Measurements from ENCODE around the gene TSPOAP1. TPM values are rescaled to one million over a fixed set of nuclear protein-coding genes. Genes with fewer than 3 reads are reported as not detected.

The TSPOAP1 gene
- polyA plus RNA-seq, 1 of the 3 experiments (the other 2 are of a cell fraction), result 0.79 TPM

DNA sequence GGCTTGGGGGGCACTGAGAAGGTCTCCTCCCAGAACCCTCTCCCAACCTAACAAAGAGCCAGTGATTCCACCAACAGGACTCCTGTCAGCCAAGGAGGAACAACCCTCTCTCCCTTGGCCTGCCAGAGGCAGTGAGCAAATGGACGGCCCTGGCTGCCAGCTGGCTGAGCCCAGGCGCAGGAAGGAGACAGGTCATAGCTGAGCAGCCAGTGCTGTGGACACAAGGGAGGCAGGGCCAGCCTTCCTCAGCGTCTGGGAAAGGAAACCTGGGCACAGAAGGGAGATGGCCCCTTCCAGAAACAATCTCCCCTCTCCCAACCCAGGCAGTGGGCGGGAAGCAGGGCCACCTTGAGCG is 50.0 kb downstream of the TSPOAP1 start:
- Histone ChIP-seq H3K9me2 (no peaks in the 10 kb centered on the region), H2AFZ (ENCODE audit: low read depth) (no peak overlapping the region), H3K4me2 (no peak overlapping the region), H3K27me3 (ENCODE audit: insufficient read depth) (peaks cover 19% of the 10 kb centered on the region), H3F3A (replicated peaks; ENCODE audit: insufficient read depth) (no peaks in the 10 kb centered on the region), H3K9me3 (no peaks in the 10 kb centered on the region), H3K9ac (no peak overlapping the region), H3K36me3 (replicated peaks in 1 of 2; ENCODE audit: control insufficient read depth in 1 of 2, insufficient read depth in 2 of 2, low read length in 1 of 2) (no peaks in the 10 kb centered on the region), H3K4me3 (ENCODE audit: low read depth in 2 of 2, low read length in 1 of 2) (no peak overlapping the region), H3K79me2 (ENCODE audit: insufficient read depth) (no peaks in the 10 kb centered on the region), H3K27ac (ENCODE audit: low read depth in 2 of 2, low read length in 1 of 2) (no peak overlapping the region), H4K20me1 (ENCODE audit: insufficient read depth) (no peaks in the 10 kb centered on the region), H3K4me1 (ENCODE audit: control insufficient read depth in 1 of 2, insufficient read depth in 2 of 2, low read depth in 1 of 2, low read length in 1 of 2) (no peaks in the 10 kb centered on the region; a peak in 1 of 4 replicates)
- POLR2A ChIA-PET, result no interaction called here
- WGBS (ENCODE audit: low lambda C conversion rate), result 30% methylated on average over 4 of the region's 5 CpGs
- TF ChIP-seq, protein P1, sequence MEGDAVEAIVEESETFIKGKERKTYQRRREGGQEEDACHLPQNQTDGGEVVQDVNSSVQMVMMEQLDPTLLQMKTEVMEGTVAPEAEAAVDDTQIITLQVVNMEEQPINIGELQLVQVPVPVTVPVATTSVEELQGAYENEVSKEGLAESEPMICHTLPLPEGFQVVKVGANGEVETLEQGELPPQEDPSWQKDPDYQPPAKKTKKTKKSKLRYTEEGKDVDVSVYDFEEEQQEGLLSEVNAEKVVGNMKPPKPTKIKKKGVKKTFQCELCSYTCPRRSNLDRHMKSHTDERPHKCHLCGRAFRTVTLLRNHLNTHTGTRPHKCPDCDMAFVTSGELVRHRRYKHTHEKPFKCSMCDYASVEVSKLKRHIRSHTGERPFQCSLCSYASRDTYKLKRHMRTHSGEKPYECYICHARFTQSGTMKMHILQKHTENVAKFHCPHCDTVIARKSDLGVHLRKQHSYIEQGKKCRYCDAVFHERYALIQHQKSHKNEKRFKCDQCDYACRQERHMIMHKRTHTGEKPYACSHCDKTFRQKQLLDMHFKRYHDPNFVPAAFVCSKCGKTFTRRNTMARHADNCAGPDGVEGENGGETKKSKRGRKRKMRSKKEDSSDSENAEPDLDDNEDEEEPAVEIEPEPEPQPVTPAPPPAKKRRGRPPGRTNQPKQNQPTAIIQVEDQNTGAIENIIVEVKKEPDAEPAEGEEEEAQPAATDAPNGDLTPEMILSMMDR (IDR thresholded peaks at IDR 0.05), result no peak
- peak; percentile 58 for DNase-seq
- CTCF ChIA-PET, result interaction anchor here (0.9 to 1.0 kb wide), 2 partner anchors 26 to 39 kb away, joined by 3 read pairs; no protein-coding TSS in a partner anchor

DNA sequence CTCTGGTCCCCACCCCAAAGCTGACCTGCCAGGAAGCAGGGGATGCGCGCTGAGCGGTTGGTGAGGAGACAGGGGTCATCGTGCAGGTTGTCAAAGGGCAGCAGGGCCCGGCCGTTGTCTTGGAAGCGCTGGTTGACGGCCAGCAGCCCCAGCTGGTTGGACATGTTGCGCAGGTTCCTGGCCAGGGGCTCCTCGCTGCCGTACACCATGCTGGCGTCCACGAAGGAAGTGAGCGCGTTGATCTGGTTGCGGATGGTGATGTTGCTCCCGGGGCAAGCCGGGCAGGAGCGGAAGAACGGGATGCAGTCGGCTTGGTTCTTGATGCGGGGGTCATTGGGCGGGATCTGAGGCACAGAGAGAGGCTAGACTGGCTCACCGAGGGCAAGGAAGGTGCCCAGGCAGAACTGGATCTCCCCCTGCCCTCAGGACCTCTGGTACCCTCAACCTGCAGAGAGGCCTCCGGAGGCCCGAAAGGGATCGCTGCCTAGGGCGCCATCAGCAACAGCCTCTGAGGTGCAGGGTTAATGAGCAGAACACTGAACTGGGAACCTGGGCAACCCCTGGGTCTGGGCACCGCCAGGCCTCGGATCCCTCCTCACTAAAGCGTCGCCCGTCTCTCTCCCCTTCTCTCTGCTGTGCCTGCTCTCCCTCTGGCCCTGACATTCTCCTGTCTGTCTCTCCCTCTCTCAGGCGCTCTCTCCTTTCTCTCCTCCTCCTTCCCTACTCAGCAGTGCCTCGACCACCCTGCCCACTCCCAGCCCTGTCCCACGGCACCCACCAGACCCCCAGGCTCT is 50.6 kb downstream of the TSPOAP1 start:
- ChIA-PET POLR2A (no interaction called here), CTCF (interaction anchor here (0.9 to 1.0 kb wide), 4 partner anchors 11 to 139 kb away, joined by 3 read pairs; partner anchors contain the start of gene RNF43)
- peaks cover 18% of the 10 kb centered on the region for H3K27me3 ChIP-seq (ENCODE audit: insufficient read depth)
- H3K4me2 ChIP-seq, result no peak overlapping the region
- no peak overlapping the region for H3K27ac ChIP-seq (ENCODE audit: low read depth in 2 of 2, low read length in 1 of 2)
- no peaks in the 10 kb centered on the region for H3K9me3 ChIP-seq
- H4K20me1 ChIP-seq (ENCODE audit: insufficient read depth), result no peaks in the 10 kb centered on the region
- H3F3A ChIP-seq (replicated peaks; ENCODE audit: insufficient read depth), result no peaks in the 10 kb centered on the region
- no peak overlapping the region for H3K9ac ChIP-seq
- peak; percentile 40 for DNase-seq
- TF ChIP-seq GABPA (IDR thresholded peaks at IDR 0.05; ENCODE audit: low read depth) (no peak), FOXM1 (IDR thresholded peaks at IDR 0.05; ENCODE audit: low read depth) (no peak), FOSL2 (IDR thresholded peaks at IDR 0.05; ENCODE audit: borderline replicate concordance, low read depth) (no peak), NFIC (IDR thresholded peaks at IDR 0.05; ENCODE audit: borderline replicate concordance) (no peak), MEF2A (IDR thresholded peaks at IDR 0.05; ENCODE audit: borderline replicate concordance, low read depth) (no peak), POLR2AphosphoS5 (IDR thresholded peaks at IDR 0.05; ENCODE audit: low read depth, low read length) (no peak), RAD21 (IDR thresholded peaks at IDR 0.05; ENCODE audit: low read length) (no peak), JUND (IDR thresholded peaks at IDR 0.05) (no peak)
- WGBS (ENCODE audit: low lambda C conversion rate), result 59% methylated on average over 29 of the region's 36 CpGs
- H3K4me1 ChIP-seq (ENCODE audit: control insufficient read depth in 1 of 2, insufficient read depth in 2 of 2, low read depth in 1 of 2, low read length in 1 of 2), result no peaks in the 10 kb centered on the region; a peak in 1 of 4 replicates
- H3K36me3 ChIP-seq (replicated peaks in 1 of 2; ENCODE audit: control insufficient read depth in 1 of 2, insufficient read depth in 2 of 2, low read length in 1 of 2), result no peaks in the 10 kb centered on the region
- no peaks in the 10 kb centered on the region for H3K9me2 ChIP-seq
- H3K4me3 ChIP-seq (ENCODE audit: low read depth in 2 of 2, low read length in 1 of 2), result no peak overlapping the region
- H3K79me2 ChIP-seq (ENCODE audit: insufficient read depth), result no peaks in the 10 kb centered on the region
- H2AFZ ChIP-seq (ENCODE audit: low read depth), result no peak overlapping the region

All from SK-N-SH (cell line).